K562 (cell line): ENCODE data around the gene TEX264. TPM values are rescaled to one million over a fixed set of nuclear protein-coding genes. Genes with fewer than 3 reads are reported as not detected.

Experiments used
- ATAC-seq: fragments of 200-7000 bp; cut with Tn5 transposase; 3 replicates; pipeline ENCODE4 v1.9.1; 2020; ENCODE audit warnings: moderate library complexity
- BruUV-seq: library from RNA; stranded (reverse); fragments of 400-500 nt; replicated peaks from 2 replicates; lab custom pipeline; 2021; lab: Mats Ljungman, UMichigan
- CTCF ChIA-PET: fragments of 300-600 bp; formaldehyde crosslinking; extraction: SDS; loops from one replicate; lab custom pipeline; 2021; ENCODE audit warnings: low intra/inter-chr PET ratio; lab: Yijun Ruan, JAX
- POLR2A ChIA-PET: fragments of 300-600, 350-650 bp; sonication (Branson Sonifier 250); formaldehyde crosslinking; extraction: SDS; loops from one replicate; lab custom pipeline; 2021; ENCODE audit warnings: antibody characterized with exemption, inconsistent platforms; lab: Yijun Ruan, JAX
- DNase-seq, 4 experiments: peaks; one replicate each; pipeline versions ENCODE4 v3.0.0 to v3.0.0-alpha.2; 2011 to 2018; ENCODE audit warnings: low spot score in 3 of 4, mixed read lengths in 3 of 4; ENCODE audit errors: extremely low read depth in 1 of 4
- FAIRE-seq: peaks from 2 replicates; lab custom pipeline; 2011; peaks lifted over from hg19 to GRCh38; lab: Jason Lieb, UNC
- H2AFZ ChIP-seq: 2 replicates; pipeline ENCODE4 v1.6.0; 2011; ENCODE audit warnings: low read depth, low read length, control low read depth, inconsistent platforms
- H3K27ac ChIP-seq: fragments of 200-600 bp; 3 replicates; pipeline ENCODE4 v1.8.0; 2011; ENCODE audit warnings: low read depth, mild to moderate bottlenecking, control low read depth, inconsistent platforms, low read length, moderate library complexity, mixed read lengths; ENCODE audit errors: extremely low read depth
- H3K27me3 ChIP-seq, 2 experiments: fragments of 300-600 bp in 1 of 2; 2 replicates in 1 of 2; 3 replicates in 1 of 2; pipeline versions ENCODE4 v1.6.0 to v1.8.0; 2011; ENCODE audit warnings: inconsistent platforms in 2 of 2, low read length in 2 of 2, mild to moderate bottlenecking in 1 of 2, mixed read lengths in 1 of 2, moderate library complexity in 1 of 2; ENCODE audit not compliant: control insufficient read depth in 2 of 2, insufficient read depth in 2 of 2
- H3K36me3 ChIP-seq: fragments of 300-600 bp; 3 replicates; pipeline ENCODE4 v1.8.0; 2011; ENCODE audit warnings: mild to moderate bottlenecking, low read length, inconsistent platforms; ENCODE audit not compliant: control insufficient read depth, insufficient read depth
- H3K4me1 ChIP-seq, 2 experiments: fragments of 200-600 bp in 1 of 2; replicated peaks in 1 of 2; 2 replicates in 1 of 2; 3 replicates in 1 of 2; pipeline versions ENCODE4 v1.5.1 to v1.8.0; 2011; ENCODE audit warnings: inconsistent platforms in 2 of 2, low read length in 2 of 2, mild to moderate bottlenecking in 1 of 2, mixed read lengths in 1 of 2, moderate library complexity in 1 of 2; ENCODE audit not compliant: control insufficient read depth in 2 of 2, insufficient read depth in 2 of 2
- H3K4me2 ChIP-seq: 2 replicates; pipeline ENCODE4 v1.6.1; 2011; ENCODE audit warnings: low read length, control low read depth, inconsistent platforms, mixed read lengths; ENCODE audit not compliant: insufficient read depth
- H3K4me3 ChIP-seq: fragments of 200-600 bp; sonication (generic), shearing (Covaris generic); 2 replicates; pipeline ENCODE4 v1.5.1; 2016; ENCODE audit warnings: control low read depth, inconsistent platforms
- H3K79me2 ChIP-seq: fragments of 200-600 bp; 3 replicates; pipeline ENCODE4 v1.8.0; 2011; ENCODE audit warnings: low read length, inconsistent platforms; ENCODE audit not compliant: control insufficient read depth, insufficient read depth
- H3K9ac ChIP-seq, 2 experiments: 2 replicates each; pipeline versions ENCODE4 v1.6.0 to v1.6.1; 2011; ENCODE audit warnings: low read depth in 2 of 2, low read length in 2 of 2, control low read depth in 1 of 2, inconsistent platforms in 1 of 2, mild to moderate bottlenecking in 1 of 2, mixed read lengths in 1 of 2; ENCODE audit not compliant: insufficient read depth in 1 of 2
- H3K9me1 ChIP-seq: one replicate; pipeline ENCODE4 v1.6.0; 2011; ENCODE audit warnings: inconsistent platforms, mild to moderate bottlenecking, low read length, moderate library complexity; ENCODE audit not compliant: control insufficient read depth, insufficient read depth
- H3K9me3 ChIP-seq: replicated peaks from 2 replicates; pipeline ENCODE4 v1.5.1; 2011; ENCODE audit warnings: low read depth, low read length, inconsistent platforms; ENCODE audit not compliant: control insufficient read depth, insufficient read depth
- H4K20me1 ChIP-seq: replicated peaks from 2 replicates; pipeline ENCODE4 v1.6.1; 2011; ENCODE audit warnings: low read length, inconsistent platforms, mixed read lengths; ENCODE audit not compliant: control insufficient read depth, insufficient read depth
- BACH1 ChIP-seq: fragments of 200-800 bp; sonication (Bioruptor generic); IDR thresholded peaks from 2 replicates; pipeline ENCODE4 v1.6.1; 2016; ENCODE audit warnings: missing genetic modification characterization, missing compliant biosample characterization
- DPF2 ChIP-seq: fragments of 450-650 bp; IDR thresholded peaks from 2 replicates; pipeline ENCODE4 v1.6.1; 2016
- E2F1 ChIP-seq: sonication (generic); formaldehyde crosslinking; IDR thresholded peaks from 2 replicates; pipeline ENCODE4 v1.8.1; 2023; ENCODE audit warnings: mild to moderate bottlenecking, missing genetic modification reagents, moderate library complexity
- EHMT2 ChIP-seq: fragments of 450-650 bp; IDR thresholded peaks from 2 replicates; pipeline ENCODE4 v1.6.1; 2018; ENCODE audit warnings: antibody characterized with exemption
- ELK3 ChIP-seq: fragments of 450-650 bp; formaldehyde crosslinking; IDR thresholded peaks from 2 replicates; pipeline ENCODE4 v1.4.0; 2020; ENCODE audit warnings: mild to moderate bottlenecking
- PHTF2 ChIP-seq: fragments of 250-450 bp; sonication (Bioruptor Pico); IDR thresholded peaks from 2 replicates; pipeline ENCODE4 v1.5.0; 2021; ENCODE audit warnings: mild to moderate bottlenecking
- SLC30A9 ChIP-seq: fragments of 250-450 bp; sonication (Bioruptor Pico); IDR thresholded peaks from 2 replicates; pipeline ENCODE4 v1.8.0; 2022; ENCODE audit warnings: mild to moderate bottlenecking, moderate library complexity
- ZNF584 ChIP-seq: fragments of 200-800 bp; sonication (Bioruptor generic); IDR thresholded peaks from 2 replicates; pipeline ENCODE4 v1.6.1; 2016; ENCODE audit warnings: low read depth, mild to moderate bottlenecking, missing genetic modification characterization, missing compliant biosample characterization
- ZNF696 ChIP-seq: fragments of 250-450 bp; sonication (Bioruptor Pico); conservative IDR thresholded peaks from 2 replicates; pipeline ENCODE4 v1.4.0; 2020; ENCODE audit warnings: mild to moderate bottlenecking, moderate library complexity
- WGBS: fragments of 100-300 bp; shearing (Covaris generic); methylation state at CpG from one replicate; pipeline ENCODE4 v1.1.6; 2016; ENCODE audit warnings: low coverage, mixed read lengths; ENCODE audit not compliant: insufficient coverage; ENCODE audit errors: missing lambda C conversion rate; 5-methylcytosine and 5-hydroxymethylcytosine counted together
- in situ Hi-C: fragments of 300-500 bp; cut with MboI; formaldehyde crosslinking; loops from 4 replicates; pipeline ENCODE4 v1.15.0; 2018; ENCODE audit warnings: inconsistent platforms, mixed read lengths
- intact Hi-C: fragments of 100-400 bp; cut with micrococcal nuclease; formaldehyde crosslinking; loops from 2 replicates; pipeline ENCODE4 v1.14.2; 2022
- polyA plus RNA-seq, 8 experiments: library from polyadenylated mRNA; depleted of rRNA in 4 of 8; stranded (reverse) in 5 of 8; unstranded in 3 of 8; fragments of >200 nt; fragmentation: Nextera tagmentation in 2 of 8; fragmentation: Illumina TruSeq in 1 of 8; extraction: Ambion mirVana in 2 of 8; extraction: Trizol in 1 of 8; gene quantifications; 2 replicates each; pipeline versions ENCODE4 v1.2.1 to v1.2.3, GENCODE V29; 2011 to 2014; ENCODE audit warnings: inconsistent platforms in 1 of 8, missing spikeins in 1 of 8
- total RNA-seq, 7 experiments: library from RNA; depleted of rRNA in 6 of 7; stranded (reverse); fragments of >200 nt in 6 of 7; fragmentation: Illumina TruSeq in 2 of 7; extraction: Trizol in 2 of 7; gene quantifications; 2 replicates each; pipeline versions ENCODE4 v1.2.1 to v1.2.3, GENCODE V29; 2011 to 2021; ENCODE audit warnings: low replicate concordance in 1 of 7
- TF ChIP-seq, protein P1 (sequence below): fragments of 150-350 bp; conservative IDR thresholded peaks from 2 replicates; pipeline ENCODE4 v1.6.1; 2014; ENCODE audit warnings: low read length

TEX264 gene
- total and polyA plus RNA-seq, 9 of the 15 experiments (the other 6 are each of a cell fraction or from before 2014, with no cell fraction given): 4.1 to 47.0 (median 31.0) TPM

GRCh38 chr3:51686056-51686455, 15.0 kb downstream of the TEX264 start:
- H3K27me3 ChIP-seq: no peaks in the 10 kb centered on the region
- FAIRE-seq (no peak), DNase-seq (no peak), ATAC-seq (no peak)
- WGBS: 63% methylated on average over 2 of the region's 4 CpGs
- no peak overlapping the region for H3K27ac ChIP-seq
- BruUV-seq: no TSS peak
- H3K9me1 ChIP-seq: peaks cover 7% of the 10 kb centered on the region
- ChIA-PET POLR2A (no interaction called here), CTCF (no interaction called here)
- TF ChIP-seq EHMT2: no peak
- no peak for TF ChIP-seq ZNF696 (CRISPR knock-in tag)
- no peak for TF ChIP-seq DPF2
- TF ChIP-seq, protein P1, sequence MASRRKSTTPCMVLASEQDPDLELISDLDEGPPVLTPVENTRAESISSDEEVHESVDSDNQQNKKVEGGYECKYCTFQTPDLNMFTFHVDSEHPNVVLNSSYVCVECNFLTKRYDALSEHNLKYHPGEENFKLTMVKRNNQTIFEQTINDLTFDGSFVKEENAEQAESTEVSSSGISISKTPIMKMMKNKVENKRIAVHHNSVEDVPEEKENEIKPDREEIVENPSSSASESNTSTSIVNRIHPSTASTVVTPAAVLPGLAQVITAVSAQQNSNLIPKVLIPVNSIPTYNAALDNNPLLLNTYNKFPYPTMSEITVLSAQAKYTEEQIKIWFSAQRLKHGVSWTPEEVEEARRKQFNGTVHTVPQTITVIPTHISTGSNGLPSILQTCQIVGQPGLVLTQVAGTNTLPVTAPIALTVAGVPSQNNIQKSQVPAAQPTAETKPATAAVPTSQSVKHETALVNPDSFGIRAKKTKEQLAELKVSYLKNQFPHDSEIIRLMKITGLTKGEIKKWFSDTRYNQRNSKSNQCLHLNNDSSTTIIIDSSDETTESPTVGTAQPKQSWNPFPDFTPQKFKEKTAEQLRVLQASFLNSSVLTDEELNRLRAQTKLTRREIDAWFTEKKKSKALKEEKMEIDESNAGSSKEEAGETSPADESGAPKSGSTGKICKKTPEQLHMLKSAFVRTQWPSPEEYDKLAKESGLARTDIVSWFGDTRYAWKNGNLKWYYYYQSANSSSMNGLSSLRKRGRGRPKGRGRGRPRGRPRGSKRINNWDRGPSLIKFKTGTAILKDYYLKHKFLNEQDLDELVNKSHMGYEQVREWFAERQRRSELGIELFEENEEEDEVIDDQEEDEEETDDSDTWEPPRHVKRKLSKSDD: no peak
- TF ChIP-seq ELK3 (CRISPR knock-in tag): no peak
- TF ChIP-seq SLC30A9: no peak
- TF ChIP-seq PHTF2 (CRISPR knock-in tag): no peak
- no peak for TF ChIP-seq BACH1 (tag)
- no peak for TF ChIP-seq ZNF584 (CRISPR knock-in tag)
- no peak for TF ChIP-seq E2F1
- H3K36me3 ChIP-seq: peaks cover 54% of the 10 kb centered on the region; the same call in 2 of the 3 replicates
- intact Hi-C loops (no loop called here), in situ Hi-C loops (loop anchor here (25.0 kb wide), 1 partner anchor 1049 kb away; no protein-coding TSS in a partner anchor)
- H3K79me2 ChIP-seq: no peaks in the 10 kb centered on the region; the same call in none of the 3 replicates
- H2AFZ ChIP-seq: no peak overlapping the region
- H4K20me1 ChIP-seq: 0 out of 2 replicates have a peak, but pooled peaks cover 6% of the 10 kb centered on the region
- H3K4me3 ChIP-seq: no peak overlapping the region
- H3K9me3 ChIP-seq: no peaks in the 10 kb centered on the region
- no peak overlapping the region for H3K9ac ChIP-seq
- no peak overlapping the region for H3K4me2 ChIP-seq
- peaks cover 22 to 29% of the 10 kb centered on the region in 2 experiments for H3K4me1 ChIP-seq
